Breast epithelium (tissue), 3 donors: ENCODE results near the gene PABPC1L.

Experiments used
- CTCF ChIP-seq, 3 donors: fragments of 450-650 bp; IDR thresholded peaks; one replicate each; pipeline ENCODE4 v1.5.1; 2016 to 2017; ENCODE audit warnings: antibody characterized with exemption in 3 of 3, mild to moderate bottlenecking in 3 of 3, moderate library complexity in 3 of 3
- POLR2A ChIP-seq: fragments of 450-650 bp; IDR thresholded peaks from one replicate; pipeline ENCODE4 v1.6.1; 2016; ENCODE audit warnings: antibody characterized with exemption, mild to moderate bottlenecking, moderate library complexity

- TF ChIP-seq CTCF (IDR thresholded peaks at IDR 0.05), result no peak
- no peak for TF ChIP-seq POLR2A
Observed at GRCh38 chr20:44938637-44939036, 28.8 kb downstream of the PABPC1L start.
